ENCODE results near the gene MAML3.

DNA sequence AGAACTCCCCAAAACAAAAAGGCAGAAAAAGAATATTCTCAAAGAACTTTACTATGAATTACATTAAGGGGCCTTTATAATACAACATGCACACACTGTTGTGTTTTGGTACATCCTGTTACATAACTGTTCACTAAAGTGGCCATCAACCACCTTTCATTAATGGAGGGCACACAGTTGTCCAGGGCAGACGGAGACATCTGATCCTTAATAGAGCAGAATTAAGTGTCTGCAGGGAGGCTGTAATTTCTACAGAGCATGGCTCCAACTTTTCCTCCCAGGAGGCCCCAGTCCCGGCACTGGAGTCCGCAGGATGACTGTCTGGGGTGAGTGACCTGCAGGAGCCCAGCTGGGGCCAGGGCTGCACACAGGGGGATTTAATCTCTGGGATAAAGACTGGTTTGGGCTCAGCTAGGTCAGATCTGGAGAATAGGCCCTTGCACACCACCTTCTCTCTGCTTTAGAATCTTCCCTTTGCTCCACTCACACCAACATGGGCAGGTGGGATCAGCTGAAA, 233.4 kb downstream of the MAML3 start:
- TF ChIP-seq, protein P1, sequence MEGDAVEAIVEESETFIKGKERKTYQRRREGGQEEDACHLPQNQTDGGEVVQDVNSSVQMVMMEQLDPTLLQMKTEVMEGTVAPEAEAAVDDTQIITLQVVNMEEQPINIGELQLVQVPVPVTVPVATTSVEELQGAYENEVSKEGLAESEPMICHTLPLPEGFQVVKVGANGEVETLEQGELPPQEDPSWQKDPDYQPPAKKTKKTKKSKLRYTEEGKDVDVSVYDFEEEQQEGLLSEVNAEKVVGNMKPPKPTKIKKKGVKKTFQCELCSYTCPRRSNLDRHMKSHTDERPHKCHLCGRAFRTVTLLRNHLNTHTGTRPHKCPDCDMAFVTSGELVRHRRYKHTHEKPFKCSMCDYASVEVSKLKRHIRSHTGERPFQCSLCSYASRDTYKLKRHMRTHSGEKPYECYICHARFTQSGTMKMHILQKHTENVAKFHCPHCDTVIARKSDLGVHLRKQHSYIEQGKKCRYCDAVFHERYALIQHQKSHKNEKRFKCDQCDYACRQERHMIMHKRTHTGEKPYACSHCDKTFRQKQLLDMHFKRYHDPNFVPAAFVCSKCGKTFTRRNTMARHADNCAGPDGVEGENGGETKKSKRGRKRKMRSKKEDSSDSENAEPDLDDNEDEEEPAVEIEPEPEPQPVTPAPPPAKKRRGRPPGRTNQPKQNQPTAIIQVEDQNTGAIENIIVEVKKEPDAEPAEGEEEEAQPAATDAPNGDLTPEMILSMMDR (conservative IDR thresholded peaks at IDR 0.05; ENCODE audit: low read depth in 2 of 2): no peak
- TF ChIP-seq, protein P2, sequence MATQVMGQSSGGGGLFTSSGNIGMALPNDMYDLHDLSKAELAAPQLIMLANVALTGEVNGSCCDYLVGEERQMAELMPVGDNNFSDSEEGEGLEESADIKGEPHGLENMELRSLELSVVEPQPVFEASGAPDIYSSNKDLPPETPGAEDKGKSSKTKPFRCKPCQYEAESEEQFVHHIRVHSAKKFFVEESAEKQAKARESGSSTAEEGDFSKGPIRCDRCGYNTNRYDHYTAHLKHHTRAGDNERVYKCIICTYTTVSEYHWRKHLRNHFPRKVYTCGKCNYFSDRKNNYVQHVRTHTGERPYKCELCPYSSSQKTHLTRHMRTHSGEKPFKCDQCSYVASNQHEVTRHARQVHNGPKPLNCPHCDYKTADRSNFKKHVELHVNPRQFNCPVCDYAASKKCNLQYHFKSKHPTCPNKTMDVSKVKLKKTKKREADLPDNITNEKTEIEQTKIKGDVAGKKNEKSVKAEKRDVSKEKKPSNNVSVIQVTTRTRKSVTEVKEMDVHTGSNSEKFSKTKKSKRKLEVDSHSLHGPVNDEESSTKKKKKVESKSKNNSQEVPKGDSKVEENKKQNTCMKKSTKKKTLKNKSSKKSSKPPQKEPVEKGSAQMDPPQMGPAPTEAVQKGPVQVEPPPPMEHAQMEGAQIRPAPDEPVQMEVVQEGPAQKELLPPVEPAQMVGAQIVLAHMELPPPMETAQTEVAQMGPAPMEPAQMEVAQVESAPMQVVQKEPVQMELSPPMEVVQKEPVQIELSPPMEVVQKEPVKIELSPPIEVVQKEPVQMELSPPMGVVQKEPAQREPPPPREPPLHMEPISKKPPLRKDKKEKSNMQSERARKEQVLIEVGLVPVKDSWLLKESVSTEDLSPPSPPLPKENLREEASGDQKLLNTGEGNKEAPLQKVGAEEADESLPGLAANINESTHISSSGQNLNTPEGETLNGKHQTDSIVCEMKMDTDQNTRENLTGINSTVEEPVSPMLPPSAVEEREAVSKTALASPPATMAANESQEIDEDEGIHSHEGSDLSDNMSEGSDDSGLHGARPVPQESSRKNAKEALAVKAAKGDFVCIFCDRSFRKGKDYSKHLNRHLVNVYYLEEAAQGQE (IDR thresholded peaks at IDR 0.05; ENCODE audit: unreplicated experiment): no peak
- no peak for TF ChIP-seq POLR2AphosphoS5 (IDR thresholded peaks at IDR 0.05; ENCODE audit: low read depth)
- TF ChIP-seq EZH2 (IDR thresholded peaks at IDR 0.05; ENCODE audit: low read depth, unreplicated experiment): no peak
- TF ChIP-seq EZH2phosphoT487 (IDR thresholded peaks at IDR 0.05; ENCODE audit: unreplicated experiment): no peak
- no peak for TF ChIP-seq CREB1 (CRISPR knock-in tag; IDR thresholded peaks at IDR 0.05; ENCODE audit: low read depth)
- TF ChIP-seq JUNB (IDR thresholded peaks at IDR 0.05; ENCODE audit: unreplicated experiment): no peak
- no peak for TF ChIP-seq STAT1 (IDR thresholded peaks at IDR 0.05; ENCODE audit: unreplicated experiment)
